HuH-7 (cell line): ENCODE measurements around the gene NAB2.

Source experiments
- DNase-seq: peaks from one replicate; pipeline ENCODE4 v3.0.0; 2011; ENCODE audit warnings: low spot score

The NAB2 gene

GRCh38 chr12:57133916-57134315 lies 45.0 kb downstream of the NAB2 start:
- no peak for DNase-seq

GRCh38 chr12:57134949-57135348 lies 46.0 kb downstream of the NAB2 start:
- no peak for DNase-seq

GRCh38 chr12:57135527-57136326 lies 46.8 kb downstream of the NAB2 start:
- no peak for DNase-seq

- DNase-seq: peak; percentile 85
Measured at GRCh38 chr12:57138526-57139272, 49.8 kb downstream of the NAB2 start.

GRCh38 chr12:57139796-57140649 lies 51.1 kb downstream of the NAB2 start:
- no peak for DNase-seq

GRCh38 chr12:57141249-57141648 lies 52.3 kb downstream of the NAB2 start:
- DNase-seq: no peak

- DNase-seq: no peak
Measured at GRCh38 chr12:57142121-57142520, 53.2 kb downstream of the NAB2 start.

GRCh38 chr12:57142727-57143126 lies 53.8 kb downstream of the NAB2 start:
- no peak for DNase-seq

GRCh38 chr12:57143454-57143853 lies 54.5 kb downstream of the NAB2 start:
- DNase-seq: no peak
